ENCODE data around the gene PDSS2.

PDSS2 gene

GRCh38 chr6:107330168-107330567 is 129.2 kb downstream of the PDSS2 start:
- DNase-seq (ENCODE audit: insufficient read length, low spot score) (peak; percentile 25), FAIRE-seq (peak; percentile 96)
- TF ChIP-seq PAX5 (IDR thresholded peaks at IDR 0.05; ENCODE audit: insufficient read depth, low read length, severe bottlenecking) (no peak), SPI1 (IDR thresholded peaks at IDR 0.05; ENCODE audit: low read depth, low read length) (peak; percentile 65)

- no peak for FAIRE-seq
- no peak for DNase-seq (ENCODE audit: insufficient read length, low spot score)
- TF ChIP-seq PAX5 (IDR thresholded peaks at IDR 0.05; ENCODE audit: insufficient read depth, low read length, severe bottlenecking) (no peak), SPI1 (IDR thresholded peaks at IDR 0.05; ENCODE audit: low read depth, low read length) (no peak), POLR2A (IDR thresholded peaks at IDR 0.05; ENCODE audit: low read depth, low read length) (no peak), POU2F2 (IDR thresholded peaks at IDR 0.05; ENCODE audit: low read depth, low read length) (no peak)
These were observed 130.1 kb downstream of the PDSS2 start for GRCh38 chr6:107329063-107329860.

GRCh38 chr6:107328081-107328480 is 131.3 kb downstream of the PDSS2 start:
- no peak for DNase-seq (ENCODE audit: insufficient read length, low spot score)
- no peak for FAIRE-seq
- no peak for TF ChIP-seq SPI1 (IDR thresholded peaks at IDR 0.05; ENCODE audit: low read depth, low read length)
- no peak for TF ChIP-seq POLR2A (IDR thresholded peaks at IDR 0.05; ENCODE audit: low read depth, low read length)
- TF ChIP-seq TAF1 (IDR thresholded peaks at IDR 0.05; ENCODE audit: low read depth, low read length) = no peak
- TF ChIP-seq POLR2AphosphoS5 (IDR thresholded peaks at IDR 0.05; ENCODE audit: low read depth, low read length) = no peak
- no peak for TF ChIP-seq PAX5 (IDR thresholded peaks at IDR 0.05; ENCODE audit: insufficient read depth, low read length, severe bottlenecking)
- TF ChIP-seq POU2F2 (IDR thresholded peaks at IDR 0.05; ENCODE audit: low read depth, low read length) = no peak

- FAIRE-seq (no peak), DNase-seq (ENCODE audit: insufficient read length, low spot score) (no peak)
- TF ChIP-seq PAX5 (IDR thresholded peaks at IDR 0.05; ENCODE audit: insufficient read depth, low read length, severe bottlenecking) (no peak), POLR2A (IDR thresholded peaks at IDR 0.05; ENCODE audit: low read depth, low read length) (no peak), SPI1 (IDR thresholded peaks at IDR 0.05; ENCODE audit: low read depth, low read length) (no peak)
These were observed 136.1 kb downstream of the PDSS2 start for GRCh38 chr6:107323133-107323785.

- TF ChIP-seq POLR2A (IDR thresholded peaks at IDR 0.05; ENCODE audit: low read depth, low read length) (no peak), PAX5 (IDR thresholded peaks at IDR 0.05; ENCODE audit: insufficient read depth, low read length, severe bottlenecking) (no peak), POU2F2 (IDR thresholded peaks at IDR 0.05; ENCODE audit: low read depth, low read length) (no peak)
- no peak for FAIRE-seq
These were observed 137.6 kb downstream of the PDSS2 start for GRCh38 chr6:107321793-107322192.

GRCh38 chr6:107319906-107320530 is 139.3 kb downstream of the PDSS2 start:
- FAIRE-seq (no peak), DNase-seq (ENCODE audit: insufficient read length, low spot score) (no peak)
- TF ChIP-seq POU2F2 (IDR thresholded peaks at IDR 0.05; ENCODE audit: low read depth, low read length) (no peak), POLR2A (IDR thresholded peaks at IDR 0.05; ENCODE audit: low read depth, low read length) (no peak), TAF1 (IDR thresholded peaks at IDR 0.05; ENCODE audit: low read depth, low read length) (no peak), PAX5 (IDR thresholded peaks at IDR 0.05; ENCODE audit: insufficient read depth, low read length, severe bottlenecking) (no peak), POLR2AphosphoS5 (IDR thresholded peaks at IDR 0.05; ENCODE audit: low read depth, low read length) (no peak), SPI1 (IDR thresholded peaks at IDR 0.05; ENCODE audit: low read depth, low read length) (no peak)

More at GRCh38 chr6:107321793-107322192, 137.6 kb downstream of the PDSS2 start:
- DNase-seq (ENCODE audit: insufficient read length, low spot score) = no peak

- DNase-seq (ENCODE audit: insufficient read length, low spot score) (peak; percentile 23), FAIRE-seq (peak; percentile 80)
- TF ChIP-seq SPI1 (IDR thresholded peaks at IDR 0.05; ENCODE audit: low read depth, low read length) (peak; percentile 57), POLR2AphosphoS5 (IDR thresholded peaks at IDR 0.05; ENCODE audit: low read depth, low read length) (no peak)
These were observed 141.1 kb downstream of the PDSS2 start for GRCh38 chr6:107318100-107318736.

- TF ChIP-seq POLR2AphosphoS5 (IDR thresholded peaks at IDR 0.05; ENCODE audit: low read depth, low read length) (no peak), POU2F2 (IDR thresholded peaks at IDR 0.05; ENCODE audit: low read depth, low read length) (no peak), PAX5 (IDR thresholded peaks at IDR 0.05; ENCODE audit: insufficient read depth, low read length, severe bottlenecking) (no peak), TAF1 (IDR thresholded peaks at IDR 0.05; ENCODE audit: low read depth, low read length) (no peak), POLR2A (IDR thresholded peaks at IDR 0.05; ENCODE audit: low read depth, low read length) (no peak), SPI1 (IDR thresholded peaks at IDR 0.05; ENCODE audit: low read depth, low read length) (no peak)
- no peak for FAIRE-seq
- DNase-seq (ENCODE audit: insufficient read length, low spot score) = no peak
These were observed 144.2 kb downstream of the PDSS2 start for GRCh38 chr6:107315114-107315513.

GRCh38 chr6:107314531-107314939 is 144.8 kb downstream of the PDSS2 start:
- no peak for DNase-seq (ENCODE audit: insufficient read length, low spot score)

More at GRCh38 chr6:107314531-107314939, 144.8 kb downstream of the PDSS2 start:
- FAIRE-seq = no peak
- TF ChIP-seq POU2F2 (IDR thresholded peaks at IDR 0.05; ENCODE audit: low read depth, low read length) (no peak), POLR2A (IDR thresholded peaks at IDR 0.05; ENCODE audit: low read depth, low read length) (no peak), PAX5 (IDR thresholded peaks at IDR 0.05; ENCODE audit: insufficient read depth, low read length, severe bottlenecking) (no peak), TAF1 (IDR thresholded peaks at IDR 0.05; ENCODE audit: low read depth, low read length) (no peak), POLR2AphosphoS5 (IDR thresholded peaks at IDR 0.05; ENCODE audit: low read depth, low read length) (no peak), SPI1 (IDR thresholded peaks at IDR 0.05; ENCODE audit: low read depth, low read length) (no peak)

Data from GM12891 (cell line).